B cell (primary cell): ENCODE results near the gene PRR16. TPM values are rescaled to one million over a fixed set of nuclear protein-coding genes. Genes with fewer than 3 reads are reported as not detected.

Experiments
- ATAC-seq: fragments of 200-7000 bp; cut with Tn5 transposase; one replicate; pipeline ENCODE4 v1.10.0; 2021; ENCODE audit warnings: low read depth, mild to moderate bottlenecking, moderate number of reproducible peaks, moderate library complexity
- CTCF ChIA-PET: fragments of 350-600 bp; sonication (Branson Sonifier 250); formaldehyde crosslinking; loops from one replicate; lab custom pipeline; 2021; ENCODE audit warnings: antibody characterized with exemption, inconsistent platforms; lab: Charles Lee
- POLR2A ChIA-PET: fragments of 350-600 bp; sonication (Branson Sonifier 250); formaldehyde crosslinking; loops from one replicate; lab custom pipeline; 2021; ENCODE audit warnings: antibody characterized with exemption; lab: Charles Lee
- DNase-seq: peaks from one replicate; pipeline ENCODE4 v3.0.0; 2013
- H2AFZ ChIP-seq: 2 replicates; pipeline ENCODE4 v1.6.1; 2012; ENCODE audit warnings: mild to moderate bottlenecking, low read depth, low read length; ENCODE audit not compliant: insufficient read depth, poor library complexity, severe bottlenecking
- H3K27ac ChIP-seq, 2 donors: 1 replicate in 1 of 2; 2 replicates in 1 of 2; pipeline ENCODE4 v1.5.1; 2012 to 2013; ENCODE audit warnings: low read length in 2 of 2, mild to moderate bottlenecking in 2 of 2, moderate library complexity in 1 of 2
- H3K27me3 ChIP-seq, 4 experiments: fragments of 200-600 bp in 1 of 4; sonication (generic) in 1 of 4; replicated peaks in 1 of 4; 1 replicate in 2 of 4; 2 replicates in 2 of 4; pipeline versions ENCODE4 v1.6.1 to v1.7.0; 2013 to 2016; ENCODE audit warnings: low read length in 3 of 4, mild to moderate bottlenecking in 2 of 4, mixed read lengths in 1 of 4, moderate library complexity in 1 of 4; ENCODE audit not compliant: insufficient read depth in 4 of 4, control insufficient read depth in 3 of 4; ENCODE audit errors: control extremely low read depth in 1 of 4
- H3K36me3 ChIP-seq, 2 experiments: replicated peaks in 1 of 2; 1 replicate in 1 of 2; 2 replicates in 1 of 2; pipeline versions ENCODE4 v1.6.1 to v1.7.1; 2013; ENCODE audit warnings: low read length in 1 of 2; ENCODE audit not compliant: insufficient read depth in 2 of 2, control insufficient read depth in 1 of 2; ENCODE audit errors: control extremely low read depth in 1 of 2, extremely low read depth in 1 of 2
- H3K4me1 ChIP-seq, 2 donors: fragments of 200-600 bp in 1 of 2; sonication (generic) in 1 of 2; 1 replicate in 1 of 2; 2 replicates in 1 of 2; pipeline versions ENCODE4 v1.5.1 to v1.6.1; 2013 to 2017; ENCODE audit warnings: low read length in 2 of 2; ENCODE audit not compliant: control insufficient read depth in 2 of 2, insufficient read depth in 2 of 2
- H3K4me2 ChIP-seq: replicated peaks from 2 replicates; pipeline ENCODE3; 2012; ENCODE audit warnings: mild to moderate bottlenecking, low read depth, low read length; ENCODE audit not compliant: poor library complexity, severe bottlenecking
- H3K4me3 ChIP-seq, 5 experiments: fragments of 200-600 bp in 1 of 5; sonication (generic) in 1 of 5; 1 replicate in 3 of 5; 2 replicates in 2 of 5; pipeline versions ENCODE4 v1.5.1 to v1.7.0; 2011 to 2016; ENCODE audit warnings: low read length in 4 of 5, mild to moderate bottlenecking in 4 of 5, low read depth in 2 of 5, control low read depth in 1 of 5, moderate library complexity in 1 of 5; ENCODE audit not compliant: insufficient read depth in 1 of 5; ENCODE audit errors: control extremely low read depth in 1 of 5, extremely low read depth in 1 of 5
- H3K79me2 ChIP-seq: fragments of 200-600 bp; sonication (generic); one replicate; pipeline ENCODE4 v1.6.0; 2016; ENCODE audit warnings: low read length; ENCODE audit not compliant: control insufficient read depth, insufficient read depth
- H3K9ac ChIP-seq: fragments of 200-600 bp; sonication (generic); 2 replicates; pipeline ENCODE4 v1.6.1; 2017; ENCODE audit warnings: mild to moderate bottlenecking, low read length, moderate library complexity
- H3K9me3 ChIP-seq, 3 donors: one replicate each; pipeline versions ENCODE4 v1.6.1 to v1.7.1; 2013; ENCODE audit warnings: low read length in 2 of 3; ENCODE audit not compliant: control insufficient read depth in 2 of 3, insufficient read depth in 1 of 3; ENCODE audit errors: control extremely low read depth in 1 of 3
- H4K20me1 ChIP-seq: 2 replicates; pipeline ENCODE4 v1.6.0; 2012; ENCODE audit warnings: mild to moderate bottlenecking, low read length; ENCODE audit not compliant: insufficient read depth, control insufficient read depth, poor library complexity, severe bottlenecking
- H3K27ac Mint-ChIP-seq: one replicate; pipeline ENCODE4 v1.8.0; 2021; ENCODE audit warnings: mixed read lengths
- H3K27me3 Mint-ChIP-seq: one replicate; pipeline ENCODE4 v1.8.0; 2021; ENCODE audit warnings: mixed read lengths
- H3K4me1 Mint-ChIP-seq: one replicate; pipeline ENCODE4 v1.8.0; 2021; ENCODE audit warnings: mixed read lengths
- H3K4me3 Mint-ChIP-seq: one replicate; pipeline ENCODE4 v1.8.0; 2021; ENCODE audit warnings: mixed read lengths
- H3K9me3 Mint-ChIP-seq: one replicate; pipeline ENCODE4 v1.8.0; 2022; ENCODE audit warnings: mixed read lengths; ENCODE audit not compliant: insufficient read depth
- EZH2 ChIP-seq: IDR thresholded peaks from 2 replicates; pipeline ENCODE4 v1.6.1; 2012; ENCODE audit warnings: borderline replicate concordance, low read depth, mild to moderate bottlenecking, moderate library complexity, low read length; ENCODE audit not compliant: insufficient read depth, poor library complexity, severe bottlenecking
- WGBS: methylation state at CpG from one replicate; pipeline ENCODE4 v1.1.5; 2013; ENCODE audit warnings: missing lambda C conversion rate; ENCODE audit not compliant: insufficient coverage; 5-methylcytosine and 5-hydroxymethylcytosine counted together
- intact Hi-C: fragments of 100-400 bp; cut with micrococcal nuclease; formaldehyde crosslinking; loops from one replicate; pipeline ENCODE4 v1.10.0; 2022
- polyA plus RNA-seq: library from polyadenylated mRNA; depleted of rRNA; stranded (reverse); fragments of >200 nt; gene quantifications from 2 replicates; pipeline ENCODE4 v1.2.3, GENCODE V29; 2012
- total RNA-seq, 2 donors: library from RNA; stranded (reverse); fragments of 120-200 nt in 1 of 2; gene quantifications; 1 replicate in 1 of 2; 2 replicates in 1 of 2; pipeline versions ENCODE4 v1.2.3 to v1.2.4, GENCODE V29; 2013 to 2022
- TF ChIP-seq, protein P1 (sequence below): fragments of 200-600 bp; IDR thresholded peaks from one replicate; pipeline ENCODE4 v1.8.0; 2022; ENCODE audit warnings: antibody characterized with exemption, mild to moderate bottlenecking

The PRR16 gene
- total and polyA plus RNA-seq, 2 donors (not counting 1 experiment from before 2014, with no cell fraction given) = 0.16 TPM; not detected in 1

DNA sequence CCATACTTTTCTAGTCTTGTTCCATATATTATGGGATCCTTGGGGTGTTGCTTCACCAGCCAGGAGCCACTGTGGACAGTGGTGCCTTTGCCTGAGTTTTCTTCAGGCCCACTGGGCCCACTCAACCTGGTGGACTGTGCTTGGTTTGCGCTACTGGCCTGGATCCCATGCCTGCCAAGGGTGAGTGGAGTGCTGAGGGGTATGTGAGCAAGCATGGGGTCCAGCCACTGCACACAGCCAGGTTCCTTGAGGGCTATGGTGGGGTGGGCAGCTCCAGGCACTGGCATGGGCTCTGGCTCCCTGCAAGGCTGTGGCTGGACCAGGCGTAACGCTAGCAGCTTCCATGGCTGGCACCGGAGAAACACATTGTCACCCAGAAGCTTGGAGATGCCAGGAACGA is 13.2 kb upstream of the PRR16 start:
- Mint-ChIP-seq H3K4me1 (no peaks in the 10 kb centered on the region), H3K27ac (no peak overlapping the region), H3K9me3 (no peaks in the 10 kb centered on the region), H3K27me3 (peaks cover 3% of the 10 kb centered on the region), H3K4me3 (no peak overlapping the region)
- no peak overlapping the region for H3K9ac ChIP-seq
- no peaks in the 10 kb centered on the region for H3K79me2 ChIP-seq
- ChIA-PET POLR2A (no interaction called here), CTCF (no interaction called here)
- no peaks in the 10 kb centered on the region for H3K9me3 ChIP-seq
- no peak overlapping the region for H3K4me2 ChIP-seq
- no peak for DNase-seq
- H3K4me1 ChIP-seq = no peaks in the 10 kb centered on the region
- H3K27me3 ChIP-seq = peaks cover 0 to 2% (median 0%) of the 10 kb centered on the region in 4 experiments
- H2AFZ ChIP-seq = no peak overlapping the region
- 92% methylated on average over 5 of the region's 5 CpGs for WGBS
- H3K27ac ChIP-seq = no peak overlapping the region
- no peak for ATAC-seq
- H3K36me3 ChIP-seq = no peaks in the 10 kb centered on the region
- intact Hi-C loops = no loop called here
- H3K4me3 ChIP-seq = no peak overlapping the region
- H4K20me1 ChIP-seq = no peaks in the 10 kb centered on the region
- no peak for TF ChIP-seq EZH2
- TF ChIP-seq, protein P1, sequence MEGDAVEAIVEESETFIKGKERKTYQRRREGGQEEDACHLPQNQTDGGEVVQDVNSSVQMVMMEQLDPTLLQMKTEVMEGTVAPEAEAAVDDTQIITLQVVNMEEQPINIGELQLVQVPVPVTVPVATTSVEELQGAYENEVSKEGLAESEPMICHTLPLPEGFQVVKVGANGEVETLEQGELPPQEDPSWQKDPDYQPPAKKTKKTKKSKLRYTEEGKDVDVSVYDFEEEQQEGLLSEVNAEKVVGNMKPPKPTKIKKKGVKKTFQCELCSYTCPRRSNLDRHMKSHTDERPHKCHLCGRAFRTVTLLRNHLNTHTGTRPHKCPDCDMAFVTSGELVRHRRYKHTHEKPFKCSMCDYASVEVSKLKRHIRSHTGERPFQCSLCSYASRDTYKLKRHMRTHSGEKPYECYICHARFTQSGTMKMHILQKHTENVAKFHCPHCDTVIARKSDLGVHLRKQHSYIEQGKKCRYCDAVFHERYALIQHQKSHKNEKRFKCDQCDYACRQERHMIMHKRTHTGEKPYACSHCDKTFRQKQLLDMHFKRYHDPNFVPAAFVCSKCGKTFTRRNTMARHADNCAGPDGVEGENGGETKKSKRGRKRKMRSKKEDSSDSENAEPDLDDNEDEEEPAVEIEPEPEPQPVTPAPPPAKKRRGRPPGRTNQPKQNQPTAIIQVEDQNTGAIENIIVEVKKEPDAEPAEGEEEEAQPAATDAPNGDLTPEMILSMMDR = no peak

DNA sequence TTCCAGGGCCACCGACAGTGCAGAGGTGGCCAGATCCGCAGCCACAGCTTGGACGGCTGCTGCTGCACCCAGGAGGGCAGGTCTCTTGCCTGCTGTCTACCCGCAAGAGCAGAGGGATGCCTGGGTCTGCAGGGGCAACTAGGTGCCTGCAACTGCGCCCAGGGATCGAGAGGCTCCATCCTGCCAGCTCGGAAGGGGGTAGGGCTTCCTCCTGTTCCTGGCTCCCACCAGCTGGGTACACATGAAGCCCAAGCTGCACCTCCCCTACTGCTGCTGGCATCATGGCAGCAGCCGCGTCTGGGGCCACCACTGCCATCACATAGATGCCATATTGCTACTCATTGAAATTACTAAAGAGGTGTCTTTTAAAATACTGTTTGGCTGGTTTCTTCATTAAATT is 12.7 kb upstream of the PRR16 start:
- POLR2A ChIA-PET = no interaction called here
- Mint-ChIP-seq H3K4me3 (no peak overlapping the region), H3K9me3 (no peaks in the 10 kb centered on the region), H3K27me3 (peaks cover 3% of the 10 kb centered on the region), H3K4me1 (no peaks in the 10 kb centered on the region), H3K27ac (no peak overlapping the region)
- H3K9ac ChIP-seq = no peak overlapping the region
- H3K79me2 ChIP-seq = no peaks in the 10 kb centered on the region
- no peaks in the 10 kb centered on the region for H4K20me1 ChIP-seq
- no peaks in the 10 kb centered on the region for H3K9me3 ChIP-seq
- no peak overlapping the region for H3K27ac ChIP-seq
- TF ChIP-seq, protein P1 = no peak
- no peak for TF ChIP-seq EZH2
- no peak overlapping the region for H3K4me2 ChIP-seq
- no peak for ATAC-seq
- H2AFZ ChIP-seq = no peak overlapping the region
- intact Hi-C loops = no loop called here
- 94% methylated on average over 7 of the region's 9 CpGs for WGBS
- no peak overlapping the region for H3K4me3 ChIP-seq
- peaks cover 0 to 2% (median 0%) of the 10 kb centered on the region in 4 experiments for H3K27me3 ChIP-seq
- no peak for DNase-seq
- H3K4me1 ChIP-seq = no peaks in the 10 kb centered on the region
- CTCF ChIA-PET = no interaction called here
- no peaks in the 10 kb centered on the region for H3K36me3 ChIP-seq
